Activated naive CD4-positive, alpha-beta T cell treated with anti-CD3 and anti-CD28 coated beads, Interleukin-2, amount 10 ng/mL, durations not matched to agents 7 days and 5 days (primary cell): ENCODE data around the gene ITGB5.
"Not testable (repeated sequence)": the region's sequence is repeated elsewhere in the genome, so short reads cannot be mapped to it uniquely, and the experiment has no call there.

ENCODE experiments used
- CTCF ChIA-PET: fragments of 350-600 bp; sonication (Branson Sonifier 250); formaldehyde crosslinking; loops from one replicate; lab custom pipeline; 2021; ENCODE audit warnings: antibody characterized with exemption; lab: Charles Lee
- DNase-seq: peaks from one replicate; pipeline ENCODE4 v3.0.0-alpha.2; 2020
- H3K27ac Mint-ChIP-seq: one replicate; pipeline ENCODE4 v1.8.0; 2021; ENCODE audit warnings: mild to moderate bottlenecking, moderate library complexity, mixed read lengths
- H3K27me3 Mint-ChIP-seq: one replicate; pipeline ENCODE4 v1.8.0; 2021; ENCODE audit warnings: mild to moderate bottlenecking, mixed read lengths
- H3K36me3 Mint-ChIP-seq: one replicate; pipeline ENCODE4 v1.8.0; 2021; ENCODE audit warnings: mixed read lengths
- H3K4me1 Mint-ChIP-seq: one replicate; pipeline ENCODE4 v1.8.0; 2021; ENCODE audit warnings: mixed read lengths
- H3K4me3 Mint-ChIP-seq: one replicate; pipeline ENCODE4 v1.8.0; 2021; ENCODE audit warnings: mild to moderate bottlenecking, moderate library complexity, mixed read lengths
- H3K9me3 Mint-ChIP-seq: one replicate; pipeline ENCODE4 v1.8.0; 2021; ENCODE audit warnings: mixed read lengths

Gene ITGB5

GRCh38 chr3:124784686-124785382 lies 102.3 kb downstream of the ITGB5 start:
- no peaks in the 10 kb centered on the region for H3K9me3 Mint-ChIP-seq
- peaks cover 10% of the 10 kb centered on the region for H3K4me1 Mint-ChIP-seq
- no peak overlapping the region for H3K27ac Mint-ChIP-seq
- DNase-seq = no peak
- no peaks in the 10 kb centered on the region for H3K36me3 Mint-ChIP-seq
- CTCF ChIA-PET = interaction anchor here (0.6 to 1.0 kb wide), 2 partner anchors 116 to 119 kb away, joined by 3 to 5 read pairs; no protein-coding TSS in a partner anchor
- peaks cover 19% of the 10 kb centered on the region for H3K27me3 Mint-ChIP-seq
- H3K4me3 Mint-ChIP-seq = no peak overlapping the region

GRCh38 chr3:124783696-124784095 lies 103.5 kb downstream of the ITGB5 start:
- CTCF ChIA-PET = interaction anchor here (1.0 kb wide), 1 partner anchor 117 kb away, joined by 3 read pairs; no protein-coding TSS in a partner anchor
- no peaks in the 10 kb centered on the region for H3K9me3 Mint-ChIP-seq
- no peak overlapping the region for H3K4me3 Mint-ChIP-seq
- H3K27me3 Mint-ChIP-seq = peaks cover 27% of the 10 kb centered on the region
- no peak for DNase-seq
- peaks cover 10% of the 10 kb centered on the region for H3K4me1 Mint-ChIP-seq
- H3K36me3 Mint-ChIP-seq = no peaks in the 10 kb centered on the region
- no peak overlapping the region for H3K27ac Mint-ChIP-seq

- H3K36me3 Mint-ChIP-seq, H3K4me3 Mint-ChIP-seq, H3K9me3 Mint-ChIP-seq, H3K27ac Mint-ChIP-seq, DNase-seq, CTCF ChIA-PET: not testable (repeated sequence)
- Mint-ChIP-seq H3K4me1 (peaks cover 10% of the 10 kb centered on the region), H3K27me3 (peaks cover 32% of the 10 kb centered on the region)
These were observed 104.8 kb downstream of the ITGB5 start for GRCh38 chr3:124782377-124782712.

DNA sequence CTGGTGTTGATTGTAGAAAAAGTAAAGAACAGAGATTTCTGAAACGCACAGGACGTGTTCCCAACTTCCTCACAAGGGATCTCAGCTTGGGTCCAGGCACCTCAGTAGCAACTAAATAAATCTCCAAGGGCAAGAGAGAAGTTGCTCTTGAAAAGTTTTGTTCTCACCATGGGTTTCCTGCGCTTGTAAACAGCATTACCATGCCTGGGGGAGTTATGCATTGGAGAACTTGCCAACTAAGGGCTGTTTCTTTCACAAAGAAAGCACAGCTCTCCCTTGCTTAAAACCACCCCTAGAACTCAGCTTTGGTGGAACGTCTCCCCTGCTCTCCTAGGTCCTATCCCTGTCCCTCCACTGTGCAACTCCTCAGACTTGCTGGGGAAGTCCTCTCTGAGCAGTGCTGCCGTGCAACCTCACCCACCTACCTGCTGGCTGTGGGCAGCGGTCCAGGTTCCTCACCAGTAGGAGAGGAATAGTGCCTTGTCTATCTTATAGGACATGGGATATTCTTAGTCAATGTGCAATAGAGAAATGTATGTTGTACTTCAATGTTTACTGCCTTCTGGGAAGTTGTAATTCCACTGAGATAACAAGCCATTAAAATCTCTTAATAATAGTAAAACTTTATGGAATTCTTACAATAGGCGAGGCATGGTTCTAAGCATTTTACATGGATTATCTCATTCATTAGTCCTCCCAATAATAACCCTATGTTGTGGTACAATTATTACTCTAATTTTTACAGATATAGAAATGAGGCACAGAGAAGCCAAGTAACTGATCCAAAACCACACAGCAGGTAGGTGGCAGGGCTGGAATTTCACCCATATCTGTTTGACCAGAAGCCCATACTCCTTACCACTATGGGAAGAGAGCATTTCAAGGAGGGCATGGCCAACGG lies 105.4 kb downstream of the ITGB5 start:
- Mint-ChIP-seq H3K4me3 (no peak overlapping the region), H3K9me3 (no peaks in the 10 kb centered on the region), H3K4me1 (peaks cover 10% of the 10 kb centered on the region), H3K36me3 (no peaks in the 10 kb centered on the region), H3K27ac (no peak overlapping the region), H3K27me3 (peaks cover 32% of the 10 kb centered on the region)
- CTCF ChIA-PET = interaction anchor here (0.6 to 1.8 kb wide), 2 partner anchors 21 to 218 kb away, joined by 3 to 6 read pairs; no protein-coding TSS in a partner anchor
- no peak for DNase-seq

GRCh38 chr3:124780761-124781475 lies 106.2 kb downstream of the ITGB5 start:
- no peak for DNase-seq
- peaks cover 32% of the 10 kb centered on the region for H3K27me3 Mint-ChIP-seq

DNA sequence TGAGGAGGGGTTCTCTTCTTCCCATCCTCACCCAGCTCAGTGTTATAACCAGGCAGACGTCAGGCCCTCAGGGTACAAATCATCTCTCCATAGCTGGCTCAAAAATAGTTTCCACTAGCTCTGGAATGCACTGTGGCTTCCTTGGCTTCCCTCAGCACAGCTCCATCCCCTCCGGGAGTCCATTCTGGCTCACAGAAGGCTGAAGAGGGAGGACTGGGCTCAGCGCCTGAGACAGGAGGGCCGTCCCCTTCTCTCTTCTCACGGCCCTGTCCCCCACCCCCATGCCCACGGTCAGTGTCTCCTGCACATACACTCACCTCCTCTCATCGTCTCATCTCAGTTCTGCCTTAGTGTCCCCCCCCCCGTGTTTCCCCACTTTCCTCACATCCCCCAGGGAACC lies 106.8 kb downstream of the ITGB5 start:
- no peaks in the 10 kb centered on the region for H3K36me3 Mint-ChIP-seq
- H3K4me3 Mint-ChIP-seq = no peak overlapping the region
- H3K27me3 Mint-ChIP-seq = peaks cover 34% of the 10 kb centered on the region
- DNase-seq = no peak
- no peaks in the 10 kb centered on the region for H3K9me3 Mint-ChIP-seq
- H3K4me1 Mint-ChIP-seq = peaks cover 10% of the 10 kb centered on the region
- no peak overlapping the region for H3K27ac Mint-ChIP-seq
- CTCF ChIA-PET = interaction anchor here (1.4 to 1.8 kb wide), 2 partner anchors 19 to 121 kb away, joined by 3 to 6 read pairs; no protein-coding TSS in a partner anchor

More at GRCh38 chr3:124780761-124781475, 106.2 kb downstream of the ITGB5 start:
- Mint-ChIP-seq H3K4me3 (no peak overlapping the region), H3K4me1 (peaks cover 10% of the 10 kb centered on the region), H3K27ac (no peak overlapping the region), H3K36me3 (no peaks in the 10 kb centered on the region), H3K9me3 (no peaks in the 10 kb centered on the region)
- CTCF ChIA-PET = interaction anchor here (0.6 to 1.8 kb wide), 3 partner anchors 20 to 217 kb away, joined by 3 to 6 read pairs (median 3); no protein-coding TSS in a partner anchor

DNA sequence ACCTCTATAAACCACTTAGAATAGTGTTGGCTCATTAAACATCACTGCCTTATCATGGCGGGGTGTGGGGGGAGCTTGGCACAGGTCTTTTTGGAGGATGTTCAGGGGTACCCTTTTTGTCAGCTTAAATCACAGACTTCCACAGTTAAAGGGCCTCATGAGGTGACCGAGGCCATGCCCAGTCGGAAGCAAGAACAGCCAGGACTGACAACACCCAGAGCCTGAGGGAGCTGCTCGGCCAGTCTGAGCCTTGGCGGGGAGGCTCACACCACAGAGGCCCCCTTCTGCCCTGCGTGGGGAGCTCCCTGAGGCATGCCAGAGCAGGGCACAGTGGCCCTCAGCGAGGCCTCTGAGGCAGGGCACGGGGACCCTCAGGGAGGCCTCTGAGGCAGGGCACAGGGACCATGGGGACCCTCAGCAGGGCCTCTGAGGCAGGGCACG lies 107.4 kb downstream of the ITGB5 start:
- Mint-ChIP-seq H3K4me3 (no peak overlapping the region), H3K27ac (no peak overlapping the region), H3K27me3 (peaks cover 34% of the 10 kb centered on the region), H3K36me3 (no peaks in the 10 kb centered on the region), H3K4me1 (peaks cover 10% of the 10 kb centered on the region), H3K9me3 (no peaks in the 10 kb centered on the region)
- no peak for DNase-seq
- CTCF ChIA-PET = interaction anchor here (1.4 kb wide), 1 partner anchor 121 kb away, joined by 3 read pairs; no protein-coding TSS in a partner anchor

GRCh38 chr3:124779116-124779515 lies 108.0 kb downstream of the ITGB5 start:
- Mint-ChIP-seq H3K4me3 (no peak overlapping the region), H3K27me3 (peaks cover 34% of the 10 kb centered on the region), H3K4me1 (peaks cover 10% of the 10 kb centered on the region), H3K36me3 (no peaks in the 10 kb centered on the region), H3K27ac (no peak overlapping the region), H3K9me3 (no peaks in the 10 kb centered on the region)
- DNase-seq = no peak
- CTCF ChIA-PET = no interaction called here

DNA sequence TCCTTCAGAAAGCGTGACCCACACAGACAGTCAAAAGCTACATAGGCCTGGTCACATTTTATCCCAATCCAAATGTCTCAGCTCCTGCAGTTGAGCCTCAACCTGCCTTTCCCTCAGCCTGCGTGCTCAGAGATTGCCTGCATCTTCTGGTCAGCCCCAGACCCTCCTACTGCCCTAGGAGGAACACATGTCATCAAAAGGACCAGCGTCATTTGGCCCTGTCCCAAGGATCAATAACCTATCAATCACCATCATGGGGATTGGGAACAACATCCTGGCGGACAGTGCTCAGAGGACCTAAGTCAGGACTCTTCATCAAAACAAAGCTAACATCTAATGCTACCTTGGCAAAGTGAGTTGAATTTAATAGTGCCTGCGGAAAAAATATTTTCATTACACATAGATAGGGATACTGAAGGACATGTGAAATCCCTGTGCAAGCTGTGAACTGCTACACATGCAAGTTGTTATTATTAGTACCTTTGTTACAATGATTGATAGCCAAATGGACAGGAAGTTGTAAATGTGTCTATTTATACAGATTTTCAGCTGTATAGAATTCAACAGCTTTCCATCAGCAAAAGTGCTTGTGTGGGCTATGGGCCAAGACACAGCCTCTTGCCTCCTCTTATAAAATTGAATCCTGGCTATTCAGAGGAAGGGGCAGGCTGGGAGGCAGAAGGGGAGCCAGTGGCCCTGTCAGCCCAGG lies 109.2 kb downstream of the ITGB5 start:
- no peaks in the 10 kb centered on the region for H3K9me3 Mint-ChIP-seq
- H3K4me3 Mint-ChIP-seq = no peak overlapping the region
- CTCF ChIA-PET = interaction anchor here (1.9 kb wide), 1 partner anchor 9 kb away, joined by 5 read pairs; no protein-coding TSS in a partner anchor
- H3K27me3 Mint-ChIP-seq = peaks cover 41% of the 10 kb centered on the region
- peaks cover 10% of the 10 kb centered on the region for H3K4me1 Mint-ChIP-seq
- no peak overlapping the region for H3K27ac Mint-ChIP-seq
- no peaks in the 10 kb centered on the region for H3K36me3 Mint-ChIP-seq
- DNase-seq = no peak

DNA sequence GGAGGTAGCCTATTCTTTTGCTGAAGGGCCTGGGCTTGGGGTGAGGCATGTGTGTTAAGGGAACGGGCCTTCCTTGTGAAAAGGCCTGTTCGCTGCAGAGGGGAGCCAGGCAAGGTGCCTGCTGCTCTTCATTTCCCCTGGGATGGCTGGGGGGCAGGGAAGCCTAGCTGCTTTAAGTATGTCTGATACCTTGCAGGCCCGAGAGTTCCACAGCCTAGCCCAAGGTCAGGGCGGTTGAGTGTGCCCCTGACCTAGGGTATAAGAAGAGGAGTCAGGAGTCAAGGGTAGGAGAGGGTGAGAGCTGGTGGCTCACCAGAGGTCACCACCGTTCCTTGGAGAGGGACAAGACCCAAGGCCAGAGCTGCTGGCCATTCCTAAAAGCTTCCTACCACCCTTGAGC lies 110.3 kb downstream of the ITGB5 start:
- CTCF ChIA-PET = interaction anchor here (1.9 kb wide), 1 partner anchor 10 kb away, joined by 5 read pairs; no protein-coding TSS in a partner anchor
- no peak overlapping the region for H3K27ac Mint-ChIP-seq
- no peak overlapping the region for H3K4me3 Mint-ChIP-seq
- no peaks in the 10 kb centered on the region for H3K36me3 Mint-ChIP-seq
- H3K9me3 Mint-ChIP-seq = no peaks in the 10 kb centered on the region
- DNase-seq = no peak
- H3K4me1 Mint-ChIP-seq = peaks cover 10% of the 10 kb centered on the region
- peaks cover 48% of the 10 kb centered on the region for H3K27me3 Mint-ChIP-seq

- H3K4me3 Mint-ChIP-seq = no peak overlapping the region
These were observed 111.3 kb downstream of the ITGB5 start for GRCh38 chr3:124775877-124776276.

DNA sequence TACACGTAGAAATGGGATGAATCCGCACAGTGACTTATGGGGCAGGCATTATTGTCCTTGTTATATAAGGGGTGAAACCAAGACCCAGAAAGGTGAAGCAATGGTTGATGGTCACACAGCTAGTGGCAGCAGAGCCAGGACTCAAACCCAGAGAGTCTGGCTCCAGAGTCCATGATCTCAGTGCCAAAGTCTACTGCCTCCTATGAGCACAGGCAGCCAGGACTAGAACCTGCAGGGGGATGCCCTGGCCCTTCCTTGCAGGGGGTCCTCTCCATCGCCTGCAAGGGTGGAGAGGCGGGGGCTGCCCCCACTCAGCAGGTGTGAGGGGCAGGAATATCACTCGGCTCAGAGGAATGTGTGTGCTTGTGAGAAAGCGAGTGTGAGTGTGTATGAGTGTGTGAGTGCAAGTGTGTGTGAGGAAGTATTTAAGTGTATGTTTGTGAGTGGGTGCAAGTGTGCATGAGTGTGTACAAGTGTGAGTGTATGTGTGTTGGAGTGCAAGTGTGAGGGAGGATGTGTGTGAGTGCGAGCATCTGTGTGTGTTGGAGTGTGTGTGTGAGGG lies 112.2 kb downstream of the ITGB5 start:
- Mint-ChIP-seq H3K27ac (no peak overlapping the region), H3K9me3 (no peaks in the 10 kb centered on the region), H3K36me3 (no peaks in the 10 kb centered on the region), H3K4me3 (no peak overlapping the region), H3K27me3 (peaks cover 50% of the 10 kb centered on the region), H3K4me1 (no peaks in the 10 kb centered on the region)
- no peak for DNase-seq
- CTCF ChIA-PET = interaction anchor here (1.8 kb wide), 1 partner anchor 11 kb away, joined by 4 read pairs; no protein-coding TSS in a partner anchor

More at GRCh38 chr3:124775877-124776276, 111.3 kb downstream of the ITGB5 start:
- peaks cover 49% of the 10 kb centered on the region for H3K27me3 Mint-ChIP-seq
- no peaks in the 10 kb centered on the region for H3K9me3 Mint-ChIP-seq
- H3K4me1 Mint-ChIP-seq = peaks cover 6% of the 10 kb centered on the region
- no peaks in the 10 kb centered on the region for H3K36me3 Mint-ChIP-seq
- no peak for DNase-seq
- H3K27ac Mint-ChIP-seq = no peak overlapping the region
- CTCF ChIA-PET = no interaction called here

GRCh38 chr3:124774327-124774718 lies 112.8 kb downstream of the ITGB5 start:
- Mint-ChIP-seq H3K9me3 (no peaks in the 10 kb centered on the region), H3K36me3 (no peaks in the 10 kb centered on the region), H3K27me3 (peaks cover 55% of the 10 kb centered on the region), H3K4me1 (no peaks in the 10 kb centered on the region), H3K27ac (no peak overlapping the region), H3K4me3 (no peak overlapping the region)
- DNase-seq = no peak
- CTCF ChIA-PET = interaction anchor here (1.8 kb wide), 1 partner anchor 12 kb away, joined by 4 read pairs; no protein-coding TSS in a partner anchor
